GM19099 (cell line): Measurements from ENCODE around the gene CNEP1R1.

Source experiments
- POLR2A ChIP-seq: IDR thresholded peaks from 3 replicates; pipeline ENCODE4 v1.6.1; 2011; ENCODE audit warnings: low read depth; ENCODE audit not compliant: insufficient read length; ENCODE audit errors: extremely low read depth

Gene CNEP1R1

DNA sequence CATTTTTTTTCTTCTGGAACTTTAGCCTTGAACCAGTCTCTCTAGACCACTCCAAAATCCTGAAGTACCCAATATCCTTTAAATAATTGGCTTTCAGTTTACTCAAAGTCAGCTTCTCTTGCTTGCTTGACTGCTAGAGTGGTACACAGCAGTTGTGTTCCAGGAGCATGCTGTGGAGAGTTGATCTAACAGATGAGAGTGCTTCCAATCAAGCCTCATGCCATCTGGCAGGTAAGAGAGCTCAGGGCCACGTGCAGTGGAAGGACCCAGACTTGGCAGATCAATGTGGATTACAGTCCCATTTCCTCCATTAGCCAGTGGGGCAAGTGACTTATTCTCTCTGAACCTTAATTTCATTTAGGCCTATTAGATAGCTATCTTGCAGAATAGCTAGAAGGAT, 15.7 kb downstream of the CNEP1R1 start:
- TF ChIP-seq POLR2A, result no peak

DNA sequence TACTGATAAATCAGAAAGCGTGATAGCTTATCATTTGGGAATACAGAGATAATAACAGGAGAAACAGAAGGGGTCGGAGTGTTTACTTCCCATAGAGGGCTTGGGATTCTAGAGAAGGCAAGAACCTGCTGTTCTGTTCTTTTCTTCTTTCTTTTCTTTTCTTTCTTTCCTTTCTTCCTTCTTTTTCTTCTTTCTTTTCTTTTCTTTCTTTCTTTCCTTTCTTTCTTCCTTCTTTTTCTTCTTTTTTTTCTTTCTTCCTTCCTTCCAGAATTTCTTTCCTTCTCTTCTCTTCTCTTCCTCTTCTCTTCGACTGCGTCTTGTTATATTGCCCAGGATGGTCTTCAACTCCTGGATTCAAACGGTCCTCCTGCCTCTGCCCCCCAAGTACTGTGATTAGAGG, 18.3 kb downstream of the CNEP1R1 start:
- no peak for TF ChIP-seq POLR2A

DNA sequence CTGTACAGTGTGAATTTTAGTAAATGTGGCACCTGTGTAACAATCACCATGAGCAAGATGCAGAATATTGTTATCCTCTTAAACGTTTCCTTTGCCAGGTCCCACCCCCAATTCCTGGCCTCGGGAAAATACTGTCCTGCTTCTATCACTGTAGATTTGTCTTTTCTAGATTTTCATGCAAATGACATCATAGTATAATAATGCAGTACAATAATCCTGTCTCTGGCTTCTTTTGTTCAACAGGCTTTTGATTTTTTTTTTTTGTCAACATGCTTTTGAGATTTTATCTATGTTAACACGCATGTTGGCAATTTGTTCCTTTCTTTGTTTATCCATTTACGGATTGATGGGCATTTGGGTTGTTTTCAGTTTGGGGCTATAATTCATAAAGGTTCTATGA, 20.4 kb downstream of the CNEP1R1 start:
- no peak for TF ChIP-seq POLR2A

DNA sequence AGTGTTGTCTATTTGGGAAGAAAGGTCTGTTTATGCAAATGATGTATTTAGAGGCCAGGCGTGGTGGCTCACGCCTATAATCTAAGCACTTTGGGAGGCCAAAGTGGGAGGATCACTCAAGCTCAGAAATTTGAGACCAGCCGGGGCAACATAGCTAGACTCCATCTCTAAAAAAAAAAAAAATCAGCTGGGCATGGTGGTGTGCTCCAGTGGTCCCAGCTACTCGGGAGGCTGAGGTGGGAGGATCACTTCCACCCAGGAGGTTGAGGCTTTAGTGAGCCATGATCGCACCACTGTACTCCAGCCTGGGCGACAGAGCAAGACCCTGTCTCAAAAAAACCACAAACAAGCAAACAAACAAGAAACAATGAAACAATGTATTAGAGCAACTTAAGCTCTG, 21.8 kb downstream of the CNEP1R1 start:
- no peak for TF ChIP-seq POLR2A

DNA sequence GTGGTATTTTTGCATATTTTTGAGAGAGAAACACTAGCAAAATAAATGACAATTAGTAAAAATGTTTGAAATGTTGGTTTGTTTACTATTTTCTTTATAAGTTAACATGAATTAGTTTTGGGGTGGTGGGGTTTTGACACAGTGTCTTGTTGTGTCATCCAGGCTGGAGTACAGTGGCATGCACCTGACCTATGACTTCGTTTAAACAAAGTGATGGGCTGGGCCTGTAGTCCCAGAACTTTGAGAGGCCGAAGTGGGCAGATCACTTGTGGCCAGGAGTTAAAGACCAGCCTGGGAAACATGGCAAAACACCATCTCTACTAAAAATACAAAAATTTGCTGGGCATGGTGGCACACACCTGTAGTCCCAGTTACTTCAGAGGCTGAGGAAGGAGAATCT, 22.8 kb downstream of the CNEP1R1 start:
- no peak for TF ChIP-seq POLR2A

DNA sequence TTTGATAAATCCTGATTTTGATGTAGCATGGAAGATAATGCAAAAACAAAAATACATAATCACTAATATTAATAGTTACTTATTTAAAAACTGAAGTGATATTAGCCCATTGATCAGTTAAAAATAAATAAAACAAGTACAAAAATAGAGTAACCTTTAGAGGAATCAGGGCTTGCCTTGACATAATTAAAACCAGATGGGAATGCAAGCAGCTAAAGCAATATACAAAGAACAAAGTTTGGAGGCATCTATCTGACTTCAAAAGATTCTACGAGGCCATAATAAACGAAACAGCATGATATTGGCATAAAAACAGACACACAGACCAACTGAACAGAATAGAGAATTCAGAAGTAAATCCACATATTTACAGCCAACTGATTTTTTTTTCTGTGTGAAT, 25.8 kb downstream of the CNEP1R1 start:
- TF ChIP-seq POLR2A, result no peak

DNA sequence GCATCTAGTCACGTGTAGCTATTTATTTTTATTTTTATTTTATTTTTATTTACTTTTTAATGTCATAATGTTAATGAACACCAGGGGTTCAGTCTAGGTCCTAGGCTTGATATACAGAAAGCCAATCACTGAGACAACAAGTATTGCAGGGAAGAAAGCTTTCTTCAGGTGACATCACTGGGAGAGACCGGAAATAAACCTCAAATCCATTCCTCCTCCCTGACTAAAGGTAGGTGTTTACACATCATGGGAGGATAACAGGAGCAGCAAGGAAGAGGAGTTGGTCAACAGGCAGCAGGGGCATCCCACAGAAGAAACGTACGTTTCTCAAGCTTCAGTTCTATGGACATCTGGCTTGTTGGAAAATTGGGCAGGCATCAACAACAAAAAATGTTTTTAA, 31.2 kb downstream of the CNEP1R1 start:
- TF ChIP-seq POLR2A, result no peak

DNA sequence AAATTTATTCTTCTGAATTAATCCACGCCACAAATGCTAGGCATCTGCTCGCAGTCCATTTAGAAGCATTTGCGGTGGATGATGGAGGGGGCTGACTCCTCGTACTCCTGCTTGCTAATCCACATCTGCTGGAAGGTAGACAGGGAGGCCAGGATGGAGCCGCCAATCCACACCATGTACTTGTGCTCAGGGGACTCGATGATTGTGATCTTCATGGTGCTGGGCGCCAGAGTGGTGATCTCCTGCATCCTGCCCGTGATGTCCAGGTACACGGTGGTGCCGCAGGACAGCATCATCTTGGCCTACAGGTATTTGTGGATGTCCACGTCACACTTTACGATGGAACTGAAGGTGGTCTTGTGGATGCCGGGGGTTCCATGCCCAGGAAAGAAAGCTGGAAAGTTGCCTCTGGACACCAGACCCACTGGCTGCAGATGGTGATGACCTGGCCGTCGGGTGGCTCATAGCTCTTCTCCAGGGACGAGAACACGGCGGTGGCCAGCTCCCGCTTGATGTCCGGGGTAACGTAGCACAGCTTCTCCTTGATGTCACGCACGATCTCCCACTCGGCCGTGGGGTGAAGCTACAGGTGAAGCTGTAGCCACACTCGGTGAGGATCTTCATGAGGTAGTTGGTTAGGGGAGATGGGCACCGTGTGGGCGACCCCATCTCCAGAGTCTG, 33.2 kb downstream of the CNEP1R1 start:
- no peak for TF ChIP-seq POLR2A

DNA sequence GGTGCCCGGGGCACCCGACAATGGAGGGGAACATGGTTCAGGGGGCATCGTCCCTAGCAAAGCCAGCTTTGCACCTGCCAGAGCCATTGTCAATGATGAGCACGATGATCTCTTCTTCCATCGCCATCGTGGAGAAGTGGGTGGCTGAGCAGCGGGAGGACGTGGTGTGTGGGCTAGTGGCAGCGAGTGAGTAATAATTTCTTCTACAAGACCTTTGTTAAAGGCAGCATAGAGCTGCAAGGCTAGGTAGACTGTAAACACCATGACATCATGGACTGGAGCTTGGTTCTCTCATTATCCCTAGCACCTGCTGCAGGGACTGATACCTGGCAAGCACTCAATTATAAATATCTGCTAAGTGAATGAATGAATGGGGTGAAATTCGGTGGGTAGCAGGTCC, 34.1 kb downstream of the CNEP1R1 start:
- TF ChIP-seq POLR2A, result no peak

DNA sequence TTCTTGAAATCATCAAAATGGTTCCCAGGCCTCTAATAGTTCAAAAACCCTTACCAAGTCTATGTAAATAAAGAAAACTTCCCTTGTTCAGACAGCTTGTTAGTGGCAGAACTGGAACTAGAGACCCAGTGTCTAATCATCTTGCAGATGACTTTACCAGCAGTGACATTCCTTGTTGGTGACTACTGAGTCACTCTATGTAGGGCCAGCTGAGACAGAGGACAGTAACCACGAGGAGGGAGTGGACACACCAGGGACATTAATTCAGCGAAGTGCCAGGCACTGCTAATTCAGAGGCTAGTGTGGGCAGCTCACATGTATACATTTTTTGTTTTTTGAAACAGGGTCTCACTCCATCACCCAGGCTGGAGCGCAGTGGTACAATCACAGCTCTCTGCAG, 34.6 kb downstream of the CNEP1R1 start:
- no peak for TF ChIP-seq POLR2A

DNA sequence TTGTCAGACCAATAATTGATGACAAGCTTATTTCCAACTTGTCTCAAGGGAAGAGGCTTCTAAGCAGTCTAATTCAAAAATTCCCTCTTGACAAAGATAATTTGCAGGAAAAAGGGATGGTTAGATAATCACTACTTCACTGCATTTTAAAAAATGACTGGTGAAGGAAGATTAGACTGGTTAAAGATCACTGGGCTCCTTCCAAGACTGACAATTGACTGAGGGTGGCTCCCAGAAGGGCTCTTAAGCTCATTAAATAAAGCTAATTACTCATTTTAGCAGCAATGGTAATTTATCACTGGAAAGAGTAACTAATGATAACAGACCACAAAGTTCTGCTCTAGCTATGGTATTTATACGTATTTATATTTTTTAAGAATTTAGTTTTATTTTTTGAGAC, 36.3 kb downstream of the CNEP1R1 start:
- TF ChIP-seq POLR2A, result no peak

DNA sequence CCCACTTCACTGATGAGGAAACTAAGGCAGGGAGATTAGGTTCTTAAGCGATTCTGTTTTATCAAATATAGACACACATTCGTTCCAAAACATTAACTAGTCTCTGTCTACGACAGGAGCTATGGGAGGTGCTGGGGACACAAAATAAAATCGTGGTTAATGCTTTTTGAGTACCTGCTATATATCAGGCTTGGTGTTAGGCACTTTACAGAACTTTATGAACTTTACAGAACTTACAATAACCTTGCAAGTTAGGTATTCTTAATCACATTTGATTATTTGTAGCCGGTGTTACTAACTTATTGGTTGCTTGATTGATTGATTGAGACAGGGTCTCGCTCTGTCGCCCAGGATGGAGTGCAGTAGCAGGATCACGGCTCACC, 40.2 kb downstream of the CNEP1R1 start:
- TF ChIP-seq POLR2A, result no peak

DNA sequence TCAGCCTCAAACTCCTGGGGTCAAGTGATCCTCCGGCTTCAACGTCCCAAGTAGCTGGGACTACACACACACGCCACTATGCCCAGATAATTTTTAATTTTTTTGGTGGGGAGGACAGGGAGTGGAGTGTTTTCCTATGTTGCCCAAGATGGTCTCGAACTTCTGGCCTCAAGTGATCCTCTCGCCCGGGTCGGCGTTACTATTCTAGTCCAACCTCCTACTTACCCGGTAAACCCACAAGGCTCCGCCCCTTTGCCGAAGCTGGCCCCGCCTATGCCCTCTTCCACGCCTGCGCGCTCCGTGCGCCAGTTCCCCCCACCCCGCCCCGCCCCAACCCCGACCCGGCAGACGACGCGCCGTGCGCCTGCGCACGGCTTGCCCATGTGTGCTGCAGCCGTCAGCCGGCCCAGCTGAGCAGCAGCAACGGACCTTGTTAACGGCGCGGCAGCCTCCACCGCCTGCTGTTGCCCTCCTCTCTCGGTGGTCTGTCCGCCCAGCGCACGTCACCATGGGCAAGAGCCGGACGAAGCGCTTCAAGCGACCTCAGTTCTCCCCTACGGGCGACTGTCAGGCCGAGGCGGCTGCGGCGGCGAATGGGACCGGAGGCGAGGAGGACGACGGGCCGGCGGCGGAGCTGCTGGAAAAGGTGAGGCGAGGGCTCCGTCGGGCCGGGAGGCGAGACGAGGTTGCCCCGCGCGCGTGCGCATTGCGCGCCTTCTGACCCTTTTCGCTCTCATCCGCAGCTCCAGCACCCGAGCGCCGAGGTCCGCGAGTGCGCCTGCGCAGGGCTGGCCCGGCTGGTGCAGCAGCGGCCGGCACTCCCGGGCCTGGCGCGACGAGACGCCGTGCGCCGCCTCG, 40.8 kb downstream of the CNEP1R1 start, which contains the start of gene HEATR3:
HEATR3 (plus strand) TSS at position 347 of the 858 bp plus-strand sequence; CDS start at position 509, 162 bp downstream.
- TF ChIP-seq POLR2A, result peak; percentile 59

DNA sequence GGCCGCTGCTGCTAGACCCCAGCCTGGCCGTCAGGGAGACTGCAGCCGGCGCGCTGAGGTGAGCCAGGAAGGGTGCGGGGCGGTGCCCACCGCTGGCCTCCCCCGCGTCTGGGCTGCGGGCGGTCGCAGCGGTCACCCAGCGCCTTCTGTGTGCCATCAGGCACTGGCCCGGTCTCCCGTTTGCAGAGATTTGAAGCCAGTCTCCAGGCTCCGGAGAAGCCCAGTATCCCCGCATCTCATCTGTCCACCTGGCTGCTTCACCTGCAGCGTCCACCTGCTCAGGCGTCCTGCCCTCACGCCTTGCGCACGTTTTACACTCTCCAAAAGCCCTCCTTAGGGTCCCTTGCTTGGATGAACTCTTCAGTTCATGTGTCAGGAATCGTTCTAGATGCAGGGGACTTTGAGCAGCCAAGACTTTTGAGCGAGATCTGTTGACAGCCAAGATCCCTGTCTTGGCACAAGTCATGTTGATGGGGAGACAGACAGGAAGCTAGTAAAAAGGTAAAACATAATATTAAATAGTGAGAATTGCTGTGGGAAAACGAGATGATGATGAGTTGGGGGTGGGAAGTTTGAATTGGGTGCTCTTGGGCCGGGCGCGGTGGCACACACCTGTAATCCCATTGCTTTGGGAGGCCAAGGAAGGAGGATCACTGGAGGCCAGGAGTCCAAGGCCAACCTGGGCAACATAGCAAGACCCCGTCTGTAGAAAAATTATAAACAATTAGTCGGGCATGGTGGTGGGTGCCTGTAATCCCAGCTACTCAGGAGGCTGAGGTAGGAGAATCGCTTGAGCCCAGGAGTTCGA, 41.7 kb downstream of the CNEP1R1 start:
- no peak for TF ChIP-seq POLR2A

DNA sequence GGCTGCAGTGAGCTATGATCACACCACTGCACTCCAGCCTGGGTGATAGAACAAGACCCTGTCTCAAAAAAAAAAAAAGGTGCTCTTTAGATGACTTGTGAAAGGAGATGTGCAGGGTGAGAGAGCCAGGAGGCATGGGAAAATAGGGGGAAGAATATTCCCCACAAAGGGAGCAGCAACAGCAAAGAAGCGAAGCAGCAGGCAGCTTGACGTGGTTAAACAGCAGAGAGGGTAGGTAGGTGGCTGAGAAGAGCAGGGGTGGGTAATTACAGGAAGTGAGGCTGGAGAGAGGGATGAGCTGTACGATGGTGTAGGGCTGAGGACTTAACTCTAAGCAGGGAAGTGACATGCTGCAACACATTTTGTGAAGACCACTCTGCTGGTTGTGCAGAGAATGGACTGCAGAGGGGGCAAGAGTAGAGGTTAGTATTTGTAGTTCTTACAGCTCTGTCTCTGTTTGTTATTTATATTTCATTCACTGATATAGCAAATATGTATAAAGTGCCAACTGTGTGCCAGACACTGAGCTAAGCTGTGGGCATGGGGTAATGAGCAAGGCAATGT, 42.3 kb downstream of the CNEP1R1 start:
- no peak for TF ChIP-seq POLR2A
